Adipocyte (in vitro differentiated cells): ENCODE data around the gene MTHFD1L.

ENCODE experiments used
- DNase-seq: peaks from one replicate; pipeline ENCODE4 v3.0.0-alpha.2; 2015; ENCODE audit warnings: low read depth
- H3K27me3 ChIP-seq: replicated peaks from 2 replicates; pipeline ENCODE4 v1.7.0; 2013; ENCODE audit warnings: mild to moderate bottlenecking, low read length, moderate library complexity; ENCODE audit not compliant: control insufficient read depth, insufficient read depth
- H3K36me3 ChIP-seq: 2 replicates; pipeline ENCODE4 v1.7.0; 2013; ENCODE audit warnings: low read length, mild to moderate bottlenecking, moderate library complexity; ENCODE audit not compliant: control insufficient read depth, insufficient read depth, severe bottlenecking
- H3K4me1 ChIP-seq: 2 replicates; pipeline ENCODE4 v1.7.0; 2013; ENCODE audit warnings: mild to moderate bottlenecking, low read length, moderate library complexity; ENCODE audit not compliant: control insufficient read depth, insufficient read depth
- H3K4me3 ChIP-seq: 2 replicates; pipeline ENCODE4 v1.7.0; 2013; ENCODE audit warnings: mild to moderate bottlenecking, low read length, moderate library complexity
- H3K9ac ChIP-seq: 2 replicates; pipeline ENCODE4 v1.7.0; 2013; ENCODE audit warnings: mild to moderate bottlenecking, low read length, moderate library complexity
- H3K9me3 ChIP-seq: 2 replicates; pipeline ENCODE4 v1.7.0; 2013; ENCODE audit warnings: mild to moderate bottlenecking, low read length, moderate library complexity; ENCODE audit not compliant: control insufficient read depth

The MTHFD1L gene

DNA sequence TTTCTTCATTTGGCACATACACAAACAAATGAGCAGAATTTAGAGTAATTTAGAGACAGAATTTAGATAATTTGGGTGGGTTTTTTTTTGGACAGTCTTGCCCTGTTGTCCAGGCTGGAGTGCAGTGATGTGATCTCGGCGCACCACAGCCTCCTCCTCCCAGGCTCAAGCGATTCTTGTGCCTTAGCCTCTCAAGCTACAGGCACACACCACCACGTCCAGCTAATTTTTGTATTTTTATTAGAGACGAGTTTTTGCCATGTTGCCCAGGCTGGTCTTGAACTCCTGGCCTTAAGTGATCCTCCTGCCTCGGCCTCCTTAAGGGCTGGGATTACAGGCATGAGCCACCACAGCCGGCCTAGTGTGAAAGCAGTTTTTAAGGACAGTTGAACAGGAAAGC, 127.8 kb downstream of the MTHFD1L start:
- H3K9ac ChIP-seq: no peak overlapping the region
- H3K4me1 ChIP-seq: peaks cover 6% of the 10 kb centered on the region
- no peak for DNase-seq
- peaks cover 6% of the 10 kb centered on the region for H3K9me3 ChIP-seq
- no peak overlapping the region for H3K4me3 ChIP-seq
- peaks cover 20% of the 10 kb centered on the region for H3K36me3 ChIP-seq
- no peaks in the 10 kb centered on the region for H3K27me3 ChIP-seq

- no peak for DNase-seq
- Histone ChIP-seq H3K9me3 (peaks cover 6% of the 10 kb centered on the region), H3K9ac (no peak overlapping the region), H3K27me3 (no peaks in the 10 kb centered on the region), H3K36me3 (peaks cover 20% of the 10 kb centered on the region), H3K4me3 (no peak overlapping the region), H3K4me1 (peaks cover 10% of the 10 kb centered on the region)
Observed at GRCh38 chr6:150994026-150994425, 128.5 kb downstream of the MTHFD1L start.

- H3K27me3 ChIP-seq: no peaks in the 10 kb centered on the region
- no peak overlapping the region for H3K9ac ChIP-seq
- peaks cover 33% of the 10 kb centered on the region for H3K4me1 ChIP-seq
- DNase-seq: no peak
- H3K4me3 ChIP-seq: no peak overlapping the region
- peaks cover 17% of the 10 kb centered on the region for H3K36me3 ChIP-seq
- H3K9me3 ChIP-seq: peaks cover 6% of the 10 kb centered on the region
Observed at GRCh38 chr6:150996968-150997367, 131.5 kb downstream of the MTHFD1L start.

GRCh38 chr6:150999107-150999506, 133.6 kb downstream of the MTHFD1L start:
- H3K36me3 ChIP-seq: peaks cover 15% of the 10 kb centered on the region
- peak; percentile 73 for DNase-seq
- H3K4me1 ChIP-seq: peaks cover 41% of the 10 kb centered on the region
- H3K9ac ChIP-seq: no peak overlapping the region
- no peak overlapping the region for H3K4me3 ChIP-seq
- no peaks in the 10 kb centered on the region for H3K27me3 ChIP-seq
- peaks cover 2% of the 10 kb centered on the region for H3K9me3 ChIP-seq

DNA sequence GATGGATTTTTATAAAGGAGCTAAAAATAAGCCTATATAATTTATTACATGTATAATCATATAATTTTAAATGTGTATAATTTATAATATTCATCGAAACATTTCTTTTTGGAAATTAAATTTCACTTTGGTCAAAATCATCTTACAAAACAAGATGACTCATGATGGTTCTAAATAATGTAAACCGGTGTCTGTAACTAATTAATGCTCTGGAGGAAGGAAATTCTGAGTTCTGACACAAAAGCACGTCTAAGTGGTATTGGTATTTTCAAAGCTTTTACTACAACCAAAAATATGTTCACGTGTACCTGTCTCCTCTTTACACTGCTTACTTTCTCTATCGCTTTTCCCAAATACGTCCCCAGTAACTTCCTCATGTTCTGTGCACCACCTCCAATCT, 134.1 kb downstream of the MTHFD1L start:
- H3K4me3 ChIP-seq: no peak overlapping the region
- no peaks in the 10 kb centered on the region for H3K9me3 ChIP-seq
- DNase-seq: peak; percentile 48
- H3K4me1 ChIP-seq: peaks cover 45% of the 10 kb centered on the region
- no peak overlapping the region for H3K9ac ChIP-seq
- no peaks in the 10 kb centered on the region for H3K27me3 ChIP-seq
- peaks cover 10% of the 10 kb centered on the region for H3K36me3 ChIP-seq

DNA sequence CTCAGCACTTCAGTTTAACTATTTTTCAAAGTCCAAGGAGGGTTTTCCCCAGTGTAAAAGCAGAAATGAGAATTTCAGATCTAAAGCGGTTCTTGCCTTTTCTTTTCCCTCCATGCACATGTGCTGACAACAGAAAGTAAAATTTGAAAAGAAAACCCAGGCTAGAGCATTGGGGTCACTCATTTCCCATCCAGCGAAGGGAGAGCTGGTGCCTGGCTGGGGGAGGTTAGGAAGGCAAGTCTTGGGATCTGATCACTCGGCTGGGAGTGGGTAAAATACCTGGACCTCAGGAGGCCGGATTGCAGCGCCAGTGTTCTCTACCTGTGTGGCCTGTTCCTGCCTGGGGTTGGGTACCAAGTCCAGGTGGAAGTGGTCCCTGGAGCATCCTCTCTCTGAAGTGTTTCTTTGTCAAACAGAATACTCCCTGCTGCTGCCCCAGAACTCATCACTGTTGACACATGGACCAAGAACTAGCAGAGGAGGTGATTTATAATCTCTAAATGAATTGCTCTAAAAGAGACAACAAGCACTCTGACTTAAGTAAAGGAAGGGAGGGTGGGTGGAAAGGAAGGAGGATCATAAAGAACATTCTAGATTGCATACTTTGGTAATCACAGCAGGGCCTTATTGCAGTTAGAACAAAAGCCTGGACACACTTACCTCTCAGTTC, 136.0 kb downstream of the MTHFD1L start:
- H3K9me3 ChIP-seq: no peaks in the 10 kb centered on the region
- no peaks in the 10 kb centered on the region for H3K27me3 ChIP-seq
- H3K4me3 ChIP-seq: no peak overlapping the region
- H3K9ac ChIP-seq: no peak overlapping the region
- peaks cover 54% of the 10 kb centered on the region for H3K4me1 ChIP-seq
- no peak for DNase-seq
- H3K36me3 ChIP-seq: peaks cover 2% of the 10 kb centered on the region

- H3K4me1 ChIP-seq: peaks cover 54% of the 10 kb centered on the region
- no peak overlapping the region for H3K9ac ChIP-seq
- H3K27me3 ChIP-seq: no peaks in the 10 kb centered on the region
- no peak for DNase-seq
- H3K9me3 ChIP-seq: no peaks in the 10 kb centered on the region
- H3K4me3 ChIP-seq: no peak overlapping the region
- no peaks in the 10 kb centered on the region for H3K36me3 ChIP-seq
Observed at GRCh38 chr6:151002057-151002450, 136.6 kb downstream of the MTHFD1L start.

DNA sequence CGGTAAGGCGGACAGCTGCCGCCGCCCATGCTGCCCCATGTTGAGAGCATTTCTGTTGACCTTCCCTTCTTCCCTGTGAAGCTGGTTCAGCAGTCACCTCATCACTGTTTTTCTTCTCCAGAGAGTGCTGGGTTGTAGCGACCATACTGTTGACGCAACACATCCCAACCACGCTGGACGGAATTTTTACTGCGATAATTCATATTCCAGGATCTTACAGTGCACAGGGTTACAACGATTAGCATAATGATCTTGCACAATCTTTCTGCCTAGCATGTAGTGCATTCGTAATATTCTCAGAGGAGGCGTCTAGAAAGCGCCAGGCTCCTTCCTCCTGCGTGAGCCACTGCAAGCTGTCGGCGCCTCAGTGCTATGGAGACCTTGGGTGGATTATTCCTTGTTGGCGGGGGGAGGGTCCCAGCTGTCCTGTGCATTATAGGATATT, 137.0 kb downstream of the MTHFD1L start:
- no peak overlapping the region for H3K4me3 ChIP-seq
- H3K36me3 ChIP-seq: no peaks in the 10 kb centered on the region
- no peak for DNase-seq
- H3K9me3 ChIP-seq: no peaks in the 10 kb centered on the region
- H3K9ac ChIP-seq: no peak overlapping the region
- H3K27me3 ChIP-seq: no peaks in the 10 kb centered on the region
- peaks cover 54% of the 10 kb centered on the region for H3K4me1 ChIP-seq

- Histone ChIP-seq H3K4me1 (peaks cover 43% of the 10 kb centered on the region), H3K27me3 (no peaks in the 10 kb centered on the region), H3K9ac (peak overlapping the region; percentile 51), H3K36me3 (no peaks in the 10 kb centered on the region), H3K4me3 (peak overlapping the region; percentile 36), H3K9me3 (no peaks in the 10 kb centered on the region)
- DNase-seq: peak; percentile 96
Observed at GRCh38 chr6:151004383-151005024, 139.0 kb downstream of the MTHFD1L start.

GRCh38 chr6:151005164-151005563, 139.7 kb downstream of the MTHFD1L start:
- H3K27me3 ChIP-seq: no peaks in the 10 kb centered on the region
- H3K4me1 ChIP-seq: peaks cover 36% of the 10 kb centered on the region
- H3K4me3 ChIP-seq: peak overlapping the region; percentile 36
- no peaks in the 10 kb centered on the region for H3K9me3 ChIP-seq
- H3K36me3 ChIP-seq: no peaks in the 10 kb centered on the region
- no peak for DNase-seq
- no peak overlapping the region for H3K9ac ChIP-seq

DNA sequence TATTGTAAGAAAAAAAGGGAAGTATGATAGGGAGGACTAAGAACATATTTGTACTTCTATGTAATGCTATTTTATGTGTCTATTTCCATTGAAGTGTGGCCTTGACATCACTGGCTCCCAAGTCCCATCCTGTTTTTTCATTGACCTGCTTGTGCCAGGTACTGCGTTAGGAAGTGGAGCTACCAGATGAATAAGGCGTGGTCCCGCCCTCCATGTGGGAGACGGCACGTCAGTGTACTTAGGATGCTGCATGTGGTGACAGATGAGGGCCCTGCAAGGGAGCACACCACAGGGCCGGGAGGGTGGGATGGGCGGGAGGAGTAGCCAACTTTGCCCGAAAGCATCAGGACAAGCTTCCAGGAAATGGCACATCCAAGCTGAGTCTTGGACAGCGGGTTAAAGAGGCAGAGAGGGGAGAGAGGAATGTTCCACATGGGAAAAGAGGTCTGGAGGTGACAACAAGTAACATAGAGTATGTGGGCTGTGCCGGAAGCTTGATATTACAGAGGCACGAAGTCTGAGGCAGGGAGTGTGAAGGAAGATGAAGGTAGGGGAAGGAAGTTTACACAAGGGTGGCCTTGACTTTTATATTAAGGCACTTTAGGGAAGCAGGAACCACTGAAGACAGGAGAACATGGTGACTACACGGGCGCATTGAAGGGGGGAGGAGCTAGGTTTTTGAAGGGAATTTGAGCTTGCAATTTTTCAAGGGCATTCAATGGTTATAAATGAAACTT, 140.6 kb downstream of the MTHFD1L start:
- H3K36me3 ChIP-seq: no peaks in the 10 kb centered on the region
- no peaks in the 10 kb centered on the region for H3K9me3 ChIP-seq
- no peak overlapping the region for H3K4me3 ChIP-seq
- no peak for DNase-seq
- no peaks in the 10 kb centered on the region for H3K27me3 ChIP-seq
- peaks cover 27% of the 10 kb centered on the region for H3K4me1 ChIP-seq
- no peak overlapping the region for H3K9ac ChIP-seq
